Keratinocyte (primary cell): ENCODE data around the gene TRIM14. TPM values are rescaled to one million over a fixed set of nuclear protein-coding genes. Genes with fewer than 3 reads are reported as not detected.

Source experiments
- DNase-seq: peaks from one replicate; pipeline ENCODE4 v3.0.0-alpha.2; 2011; ENCODE audit warnings: low read depth, missing footprints, low spot score
- FAIRE-seq: peaks from 2 replicates; lab custom pipeline; 2011; peaks lifted over from hg19 to GRCh38; lab: Jason Lieb, UNC
- H2AFZ ChIP-seq: 2 replicates; pipeline ENCODE4 v1.6.0; 2012; ENCODE audit warnings: low read length, control low read depth, inconsistent platforms; ENCODE audit not compliant: control insufficient read depth
- H3K27ac ChIP-seq: 2 replicates; pipeline ENCODE4 v1.5.1; 2011; ENCODE audit warnings: low read length; ENCODE audit not compliant: control insufficient read depth, insufficient read depth
- H3K27me3 ChIP-seq: 3 replicates; pipeline ENCODE4 v1.6.0; 2011; ENCODE audit warnings: low read length; ENCODE audit not compliant: control insufficient read depth, insufficient read depth; ENCODE audit errors: extremely low read depth
- H3K36me3 ChIP-seq, 2 experiments: 2 replicates in 1 of 2; 3 replicates in 1 of 2; pipeline ENCODE4 v1.5.1; 2011; ENCODE audit warnings: low read length in 2 of 2, mild to moderate bottlenecking in 1 of 2; ENCODE audit not compliant: control insufficient read depth in 2 of 2, insufficient read depth in 2 of 2; ENCODE audit errors: extremely low read depth in 1 of 2
- H3K4me1 ChIP-seq: 3 replicates; pipeline ENCODE4 v1.5.1; 2011; ENCODE audit warnings: low read length; ENCODE audit not compliant: control insufficient read depth, insufficient read depth; ENCODE audit errors: extremely low read depth
- H3K4me2 ChIP-seq: 3 replicates; pipeline ENCODE4 v1.6.0; 2011; ENCODE audit warnings: low read depth, low read length; ENCODE audit not compliant: control insufficient read depth, insufficient read depth; ENCODE audit errors: extremely low read depth
- H3K4me3 ChIP-seq, 3 experiments: fragments of 200-600 bp in 1 of 3; sonication (generic) in 1 of 3; 2 replicates in 2 of 3; 3 replicates in 1 of 3; pipeline ENCODE4 v1.5.1; 2011 to 2016; ENCODE audit warnings: low read length in 3 of 3, mild to moderate bottlenecking in 3 of 3, control low read depth in 2 of 3, inconsistent platforms in 1 of 3, low read depth in 1 of 3, mixed read lengths in 1 of 3, mixed run types in 1 of 3, moderate library complexity in 1 of 3; ENCODE audit not compliant: control insufficient read depth in 2 of 3, insufficient read depth in 2 of 3; ENCODE audit errors: extremely low read depth in 1 of 3
- H3K79me2 ChIP-seq: 2 replicates; pipeline ENCODE4 v1.6.0; 2012; ENCODE audit warnings: low read length; ENCODE audit not compliant: control insufficient read depth, insufficient read depth
- H3K9ac ChIP-seq: 3 replicates; pipeline ENCODE4 v1.6.0; 2011; ENCODE audit warnings: low read length; ENCODE audit not compliant: control insufficient read depth, insufficient read depth; ENCODE audit errors: extremely low read depth
- H3K9me1 ChIP-seq: 3 replicates; pipeline ENCODE4 v1.6.0; 2011; ENCODE audit warnings: low read length; ENCODE audit not compliant: control insufficient read depth, insufficient read depth; ENCODE audit errors: extremely low read depth
- H3K9me3 ChIP-seq: 2 replicates; pipeline ENCODE4 v1.5.1; 2012; ENCODE audit warnings: low read depth, low read length; ENCODE audit not compliant: control insufficient read depth
- H4K20me1 ChIP-seq: 3 replicates; pipeline ENCODE4 v1.6.0; 2011; ENCODE audit warnings: low read length; ENCODE audit not compliant: control insufficient read depth, insufficient read depth; ENCODE audit errors: extremely low read depth
- CTCF ChIP-seq, 3 experiments: IDR thresholded peaks in 1 of 3; conservative IDR thresholded peaks in 1 of 3; optimal IDR thresholded peaks in 1 of 3; 2 replicates in 2 of 3; 3 replicates in 1 of 3; pipeline versions ENCODE3 to v1.5.1; 2011; ENCODE audit warnings: low read length in 3 of 3, mild to moderate bottlenecking in 3 of 3, moderate library complexity in 2 of 3, control low read depth in 1 of 3, inconsistent platforms in 1 of 3; ENCODE audit not compliant: insufficient read depth in 2 of 3; ENCODE audit errors: extremely low read depth in 1 of 3
- EZH2 ChIP-seq: IDR thresholded peaks from one replicate; pipeline ENCODE4 v1.6.1; 2012; ENCODE audit warnings: inconsistent platforms, mild to moderate bottlenecking, low read length, moderate library complexity
- dilution Hi-C: fragments of 300-500 bp; cut with MboI; formaldehyde crosslinking; loops from one replicate; pipeline ENCODE4 v1.7.0; 2020; ENCODE audit warnings: low sequenced_read_pairs; ENCODE audit not compliant: extremely low pct_ligation_motif_present
- polyA plus RNA-seq, 5 experiments: library from polyadenylated mRNA; depleted of rRNA in 3 of 5; stranded (reverse) in 3 of 5; stranded (forward) in 1 of 5; unstranded in 1 of 5; fragments of >200 nt; gene quantifications; 1 replicate in 1 of 5; 2 replicates in 3 of 5; 3 replicates in 1 of 5; pipeline versions ENCODE4 v1.2.1 to v1.2.3, GENCODE V29; 2011 to 2012; ENCODE audit warnings: missing spikeins in 2 of 5, low read depth in 1 of 5, low replicate concordance in 1 of 5

The TRIM14 gene
- polyA plus RNA-seq, 1 donor (not counting 4 experiments of a cell fraction or from before 2014, with no cell fraction given), result 22.1 TPM

GRCh38 chr9:98129451-98129881, 10.4 kb upstream of the TRIM14 start:
- DNase-seq, result no peak
- H3K36me3 ChIP-seq, result peaks cover 42 to 66% of the 10 kb centered on the region in 2 experiments
- no peak overlapping the region for H3K27ac ChIP-seq
- H3K9me1 ChIP-seq, result no peaks in the 10 kb centered on the region
- no peaks in the 10 kb centered on the region for H3K79me2 ChIP-seq
- dilution Hi-C loops, result no loop called here
- H2AFZ ChIP-seq, result no peak overlapping the region
- no peaks in the 10 kb centered on the region for H3K4me1 ChIP-seq
- H3K27me3 ChIP-seq, result no peaks in the 10 kb centered on the region
- no peaks in the 10 kb centered on the region for H4K20me1 ChIP-seq
- no peak overlapping the region for H3K4me3 ChIP-seq
- no peak overlapping the region for H3K4me2 ChIP-seq
- FAIRE-seq, result no peak
- TF ChIP-seq EZH2 (no peak), CTCF (optimal IDR thresholded peaks at IDR 0.05 in 1 of 3, IDR thresholded peaks at IDR 0.05 in 1 of 3, conservative IDR thresholded peaks at IDR 0.05 in 1 of 3; ENCODE audit: extremely low read depth in 1 of 3, insufficient read depth in 2 of 3, low read length in 3 of 3) (no peak)
- no peak overlapping the region for H3K9ac ChIP-seq
- no peaks in the 10 kb centered on the region for H3K9me3 ChIP-seq

- no peaks in the 10 kb centered on the region for H4K20me1 ChIP-seq
- no peak overlapping the region for H3K4me2 ChIP-seq
- H3K4me1 ChIP-seq, result no peaks in the 10 kb centered on the region
- FAIRE-seq, result no peak
- peaks cover 39 to 60% of the 10 kb centered on the region in 2 experiments for H3K36me3 ChIP-seq
- H3K9ac ChIP-seq, result no peak overlapping the region
- H3K9me1 ChIP-seq, result no peaks in the 10 kb centered on the region
- dilution Hi-C loops, result no loop called here
- H2AFZ ChIP-seq, result no peak overlapping the region
- no peaks in the 10 kb centered on the region for H3K79me2 ChIP-seq
- no peak for TF ChIP-seq CTCF (optimal IDR thresholded peaks at IDR 0.05 in 1 of 3, IDR thresholded peaks at IDR 0.05 in 1 of 3, conservative IDR thresholded peaks at IDR 0.05 in 1 of 3; ENCODE audit: extremely low read depth in 1 of 3, insufficient read depth in 2 of 3, low read length in 3 of 3)
- TF ChIP-seq EZH2, result no peak
- no peak for DNase-seq
- no peak overlapping the region for H3K27ac ChIP-seq
- H3K9me3 ChIP-seq, result no peaks in the 10 kb centered on the region
- no peaks in the 10 kb centered on the region for H3K27me3 ChIP-seq
- H3K4me3 ChIP-seq, result no peak overlapping the region
These were observed 9.3 kb upstream of the TRIM14 start for GRCh38 chr9:98128316-98128715.
